ENCODE results near the gene ZEB2.

The ZEB2 gene

DNA sequence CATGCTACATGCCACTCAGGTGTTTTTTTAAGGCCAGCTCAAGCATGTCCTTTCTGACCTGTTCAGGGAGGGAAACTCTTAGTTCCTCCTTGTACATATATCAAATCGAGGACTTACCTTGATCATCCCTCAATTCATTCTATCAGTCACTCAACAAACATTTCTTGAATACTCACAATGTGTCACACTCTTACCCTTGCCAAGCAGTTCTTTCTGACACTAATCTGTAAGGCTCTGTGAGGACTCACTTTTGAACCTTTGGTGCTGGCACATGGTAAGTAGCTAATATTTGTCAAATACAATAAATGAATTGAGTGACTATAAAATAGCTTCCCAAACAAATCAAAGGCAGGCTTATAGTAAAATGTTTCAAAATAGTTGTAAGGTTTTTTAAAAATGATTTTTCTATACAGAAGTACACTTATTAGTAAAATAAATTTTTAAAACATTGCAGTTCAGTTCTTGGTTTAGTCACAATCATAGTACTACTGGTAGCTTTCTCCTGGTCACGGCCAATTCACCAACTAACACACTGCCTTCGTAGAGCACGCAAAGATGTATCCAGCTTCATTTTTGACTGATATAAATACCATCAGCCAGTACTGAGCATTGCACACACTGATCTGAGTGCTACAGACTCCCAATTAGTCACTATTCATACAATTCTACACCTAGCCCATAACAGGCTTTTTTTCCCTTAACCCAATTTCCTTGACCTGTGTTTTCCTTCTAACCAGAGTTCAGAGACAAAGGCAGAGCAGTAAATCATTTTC is 50.9 kb downstream of the ZEB2 start:
- no peak overlapping the region for H3K4me2 ChIP-seq (ENCODE audit: low read depth, low read length, poor library complexity, severe bottlenecking)
- H4K20me1 ChIP-seq (ENCODE audit: insufficient read depth, low read length, poor library complexity, severe bottlenecking) = no peaks in the 10 kb centered on the region
- H3K9me2 ChIP-seq (replicated peaks; ENCODE audit: low read depth, low read length) = no peaks in the 10 kb centered on the region
- H3K4me3 ChIP-seq (ENCODE audit: low read length, poor library complexity, severe bottlenecking) = no peak overlapping the region
- no peaks in the 10 kb centered on the region for H3K79me2 ChIP-seq (ENCODE audit: insufficient read depth, low read length)
- peaks cover 9% of the 10 kb centered on the region; the same call in 1 of the 2 replicates for H3K36me3 ChIP-seq (ENCODE audit: insufficient read depth, low read length)
- H3K9me3 ChIP-seq (ENCODE audit: insufficient read depth, low read depth, low read length) = no peaks in the 10 kb centered on the region
- no peak overlapping the region for H3K9ac ChIP-seq (ENCODE audit: low read depth, low read length, poor library complexity, severe bottlenecking)
- peaks cover 10% of the 10 kb centered on the region for H3K4me1 ChIP-seq (ENCODE audit: insufficient read depth, low read length, poor library complexity, severe bottlenecking)
- no peak for TF ChIP-seq EZH2phosphoT487 (IDR thresholded peaks at IDR 0.05; ENCODE audit: borderline replicate concordance)
- TF ChIP-seq, protein P1, sequence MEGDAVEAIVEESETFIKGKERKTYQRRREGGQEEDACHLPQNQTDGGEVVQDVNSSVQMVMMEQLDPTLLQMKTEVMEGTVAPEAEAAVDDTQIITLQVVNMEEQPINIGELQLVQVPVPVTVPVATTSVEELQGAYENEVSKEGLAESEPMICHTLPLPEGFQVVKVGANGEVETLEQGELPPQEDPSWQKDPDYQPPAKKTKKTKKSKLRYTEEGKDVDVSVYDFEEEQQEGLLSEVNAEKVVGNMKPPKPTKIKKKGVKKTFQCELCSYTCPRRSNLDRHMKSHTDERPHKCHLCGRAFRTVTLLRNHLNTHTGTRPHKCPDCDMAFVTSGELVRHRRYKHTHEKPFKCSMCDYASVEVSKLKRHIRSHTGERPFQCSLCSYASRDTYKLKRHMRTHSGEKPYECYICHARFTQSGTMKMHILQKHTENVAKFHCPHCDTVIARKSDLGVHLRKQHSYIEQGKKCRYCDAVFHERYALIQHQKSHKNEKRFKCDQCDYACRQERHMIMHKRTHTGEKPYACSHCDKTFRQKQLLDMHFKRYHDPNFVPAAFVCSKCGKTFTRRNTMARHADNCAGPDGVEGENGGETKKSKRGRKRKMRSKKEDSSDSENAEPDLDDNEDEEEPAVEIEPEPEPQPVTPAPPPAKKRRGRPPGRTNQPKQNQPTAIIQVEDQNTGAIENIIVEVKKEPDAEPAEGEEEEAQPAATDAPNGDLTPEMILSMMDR (conservative IDR thresholded peaks at IDR 0.05; ENCODE audit: low read length) = no peak
- no peak overlapping the region for H2AFZ ChIP-seq (ENCODE audit: low read length)
- no peaks in the 10 kb centered on the region for H3K27me3 ChIP-seq (ENCODE audit: insufficient read depth, low read length, poor library complexity, severe bottlenecking)
- H3F3A ChIP-seq (ENCODE audit: low read depth) = no peaks in the 10 kb centered on the region

DNA sequence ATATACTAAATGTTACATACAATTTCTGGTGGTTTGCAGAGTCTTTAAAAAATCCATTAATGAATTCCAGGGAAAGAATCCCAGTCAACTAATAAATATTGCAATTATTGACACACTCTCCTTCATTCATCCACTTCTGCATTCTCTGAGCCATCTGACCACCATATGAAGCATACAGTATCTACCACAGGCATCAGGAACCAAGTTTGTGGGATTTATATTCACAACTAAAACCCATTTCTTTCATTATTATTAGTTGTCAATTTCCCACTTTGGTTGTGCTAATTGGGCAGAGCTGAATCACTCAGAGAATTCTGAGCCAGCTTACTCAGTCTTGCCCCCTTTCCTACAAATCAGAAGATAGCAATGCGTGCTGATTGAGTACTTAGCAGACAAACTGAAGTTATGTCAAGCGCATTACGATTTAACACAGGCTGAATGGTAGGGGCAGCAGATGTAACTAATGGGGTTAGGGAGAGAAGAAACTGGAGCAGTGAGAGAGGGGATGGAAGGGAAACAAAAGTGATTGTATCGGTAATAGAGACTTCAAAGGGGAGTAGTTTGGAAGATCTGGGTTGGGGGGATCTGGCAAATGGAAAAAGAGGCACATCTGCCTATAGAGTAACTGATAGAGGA is 52.3 kb downstream of the ZEB2 start:
- no peak overlapping the region for H2AFZ ChIP-seq (ENCODE audit: low read length)
- H3K4me3 ChIP-seq (ENCODE audit: low read length, poor library complexity, severe bottlenecking) = no peak overlapping the region
- H3K27me3 ChIP-seq (ENCODE audit: insufficient read depth, low read length, poor library complexity, severe bottlenecking) = no peaks in the 10 kb centered on the region
- no peak overlapping the region for H3K9ac ChIP-seq (ENCODE audit: low read depth, low read length, poor library complexity, severe bottlenecking)
- no peak for TF ChIP-seq EZH2phosphoT487 (IDR thresholded peaks at IDR 0.05; ENCODE audit: borderline replicate concordance)
- TF ChIP-seq, protein P1 (conservative IDR thresholded peaks at IDR 0.05; ENCODE audit: low read length) = no peak
- no peaks in the 10 kb centered on the region for H3K79me2 ChIP-seq (ENCODE audit: insufficient read depth, low read length)
- no peaks in the 10 kb centered on the region for H3K9me2 ChIP-seq (replicated peaks; ENCODE audit: low read depth, low read length)
- no peaks in the 10 kb centered on the region for H4K20me1 ChIP-seq (ENCODE audit: insufficient read depth, low read length, poor library complexity, severe bottlenecking)
- peaks cover 10% of the 10 kb centered on the region for H3K4me1 ChIP-seq (ENCODE audit: insufficient read depth, low read length, poor library complexity, severe bottlenecking)
- H3K9me3 ChIP-seq (ENCODE audit: insufficient read depth, low read depth, low read length) = no peaks in the 10 kb centered on the region
- no peaks in the 10 kb centered on the region for H3F3A ChIP-seq (ENCODE audit: low read depth)
- H3K36me3 ChIP-seq (ENCODE audit: insufficient read depth, low read length) = no peaks in the 10 kb centered on the region
- no peak overlapping the region for H3K4me2 ChIP-seq (ENCODE audit: low read depth, low read length, poor library complexity, severe bottlenecking)

DNA sequence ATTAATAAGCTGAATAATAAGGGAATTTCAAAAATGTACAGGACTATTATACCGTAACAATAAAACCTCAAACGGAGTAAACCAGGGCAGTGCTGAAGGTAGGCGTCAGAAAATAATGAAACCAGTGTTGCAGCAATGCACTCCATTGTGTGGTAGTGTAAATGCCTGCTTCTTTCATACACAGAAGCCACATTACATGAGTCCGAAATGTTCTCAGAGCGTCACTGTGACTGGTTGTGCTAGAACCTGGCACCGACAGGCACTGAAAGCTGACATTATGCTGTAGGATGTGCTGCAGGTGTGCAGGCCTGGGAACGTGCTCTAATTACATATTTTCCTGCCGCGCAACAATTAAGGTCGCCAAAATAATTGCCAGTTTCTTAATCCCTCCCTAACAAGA is 53.3 kb downstream of the ZEB2 start:
- H3K79me2 ChIP-seq (ENCODE audit: insufficient read depth, low read length) = 0 out of 2 replicates have a peak, but pooled peaks cover 4% of the 10 kb centered on the region
- H3F3A ChIP-seq (ENCODE audit: low read depth) = no peaks in the 10 kb centered on the region
- H3K4me3 ChIP-seq (ENCODE audit: low read length, poor library complexity, severe bottlenecking) = no peak overlapping the region
- no peaks in the 10 kb centered on the region for H3K27me3 ChIP-seq (ENCODE audit: insufficient read depth, low read length, poor library complexity, severe bottlenecking)
- H3K9me3 ChIP-seq (ENCODE audit: insufficient read depth, low read depth, low read length) = no peaks in the 10 kb centered on the region
- no peak overlapping the region for H3K9ac ChIP-seq (ENCODE audit: low read depth, low read length, poor library complexity, severe bottlenecking)
- TF ChIP-seq EZH2phosphoT487 (IDR thresholded peaks at IDR 0.05; ENCODE audit: borderline replicate concordance) = no peak
- TF ChIP-seq, protein P1 (conservative IDR thresholded peaks at IDR 0.05; ENCODE audit: low read length) = no peak
- no peaks in the 10 kb centered on the region for H4K20me1 ChIP-seq (ENCODE audit: insufficient read depth, low read length, poor library complexity, severe bottlenecking)
- no peaks in the 10 kb centered on the region for H3K36me3 ChIP-seq (ENCODE audit: insufficient read depth, low read length)
- no peak overlapping the region for H2AFZ ChIP-seq (ENCODE audit: low read length)
- H3K4me2 ChIP-seq (ENCODE audit: low read depth, low read length, poor library complexity, severe bottlenecking) = no peak overlapping the region
- H3K4me1 ChIP-seq (ENCODE audit: insufficient read depth, low read length, poor library complexity, severe bottlenecking) = peaks cover 10% of the 10 kb centered on the region
- H3K9me2 ChIP-seq (replicated peaks; ENCODE audit: low read depth, low read length) = no peaks in the 10 kb centered on the region

All from Loucy (cell line).